Fibroblast of the aortic adventitia (primary cell): ENCODE measurements around the gene ADD1. TPM values are rescaled to one million over a fixed set of nuclear protein-coding genes. Genes with fewer than 3 reads are reported as not detected.

Experiments
- DNase-seq: peaks from one replicate; pipeline ENCODE4 v3.0.0-alpha.2; 2010; ENCODE audit warnings: low read depth
- H3K4me3 ChIP-seq: 2 replicates; pipeline ENCODE4 v1.5.1; 2011; ENCODE audit warnings: low read depth, mild to moderate bottlenecking, control low read depth, low read length, moderate library complexity
- CTCF ChIP-seq: IDR thresholded peaks from 2 replicates; pipeline ENCODE4 v1.5.1; 2011; ENCODE audit warnings: mild to moderate bottlenecking, low read length, control low read depth, inconsistent platforms; ENCODE audit not compliant: insufficient read depth
- total RNA-seq: library from RNA; depleted of rRNA; stranded (reverse); fragments of >200 nt; gene quantifications from 2 replicates; pipeline ENCODE4 v1.2.3, GENCODE V29; 2012; ENCODE audit warnings: low replicate concordance

Gene ADD1
- total RNA-seq, 1 donor: 168 TPM

DNA sequence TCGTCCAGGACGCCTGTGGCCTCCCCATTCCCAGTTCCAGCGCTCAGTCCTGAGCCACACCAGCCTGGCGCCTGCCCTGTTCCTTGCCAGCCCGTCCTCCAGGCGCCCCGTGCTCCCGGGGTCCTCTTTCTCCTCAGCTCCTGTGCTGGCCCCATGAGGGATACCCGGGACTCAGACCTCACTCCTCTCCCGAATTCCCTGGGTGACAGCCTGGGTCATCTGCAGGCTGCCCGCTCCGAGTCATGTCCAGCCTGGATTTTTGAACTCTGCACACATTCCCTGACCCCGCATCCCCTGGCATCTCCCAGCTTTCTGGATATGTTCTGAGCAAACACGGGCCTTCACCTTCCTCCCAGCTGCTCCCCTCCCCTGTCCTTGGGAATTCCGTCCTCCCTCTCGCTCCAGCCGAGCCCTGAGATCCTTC is 14.9 kb upstream of the ADD1 start:
- no peak overlapping the region for H3K4me3 ChIP-seq
- no peak for DNase-seq
- no peak for TF ChIP-seq CTCF

DNA sequence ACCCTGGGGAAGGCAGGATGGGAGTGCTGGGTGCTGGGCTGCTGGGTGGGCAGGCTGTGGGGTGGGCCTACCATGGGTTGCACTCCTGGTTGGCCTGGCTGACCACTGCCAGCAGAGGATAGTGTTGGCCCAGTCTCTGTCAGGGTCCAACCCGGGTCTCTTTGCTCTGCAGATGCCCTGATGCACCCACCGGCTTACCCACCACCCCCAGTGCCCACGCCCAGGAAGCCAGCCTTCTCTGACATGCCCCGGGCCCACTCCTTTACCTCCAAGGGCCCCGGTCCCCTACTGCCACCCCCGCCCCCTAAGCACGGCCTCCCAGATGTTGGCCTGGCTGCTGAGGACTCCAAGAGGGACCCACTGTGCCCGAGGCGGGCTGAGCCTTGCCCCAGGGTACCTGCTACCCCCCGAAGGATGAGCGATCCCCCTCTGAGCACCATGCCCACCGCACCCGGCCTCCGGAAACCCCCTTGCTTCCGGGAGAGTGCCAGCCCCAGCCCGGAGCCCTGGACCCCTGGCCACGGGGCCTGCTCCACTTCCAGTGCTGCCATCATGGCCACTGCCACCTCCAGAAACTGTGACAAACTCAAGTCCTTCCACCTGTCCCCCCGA is 14.2 kb upstream of the ADD1 start:
- no peak for TF ChIP-seq CTCF
- H3K4me3 ChIP-seq: no peak overlapping the region
- DNase-seq: no peak

DNA sequence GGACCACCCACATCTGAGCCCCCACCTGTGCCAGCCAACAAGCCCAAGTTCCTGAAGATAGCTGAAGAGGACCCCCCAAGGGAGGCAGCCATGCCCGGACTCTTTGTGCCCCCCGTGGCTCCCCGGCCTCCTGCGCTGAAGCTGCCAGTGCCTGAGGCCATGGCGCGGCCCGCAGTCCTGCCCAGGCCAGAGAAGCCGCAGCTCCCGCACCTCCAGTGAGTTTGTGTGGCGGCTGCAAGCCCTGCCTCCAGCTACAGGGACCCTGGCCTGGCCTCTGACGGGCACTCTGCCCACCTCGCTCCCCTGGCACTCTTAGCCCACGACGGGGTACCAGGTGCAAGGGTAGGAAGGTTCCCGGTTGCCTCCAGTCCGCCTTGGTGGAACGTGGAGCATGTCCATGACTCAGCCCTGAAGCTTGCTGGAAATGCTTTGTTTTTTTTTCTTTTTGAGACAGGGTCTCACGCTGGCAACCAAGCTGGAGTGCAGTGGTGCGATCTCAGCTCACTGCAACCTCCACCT is 13.7 kb upstream of the ADD1 start:
- DNase-seq: no peak
- no peak for TF ChIP-seq CTCF
- no peak overlapping the region for H3K4me3 ChIP-seq

DNA sequence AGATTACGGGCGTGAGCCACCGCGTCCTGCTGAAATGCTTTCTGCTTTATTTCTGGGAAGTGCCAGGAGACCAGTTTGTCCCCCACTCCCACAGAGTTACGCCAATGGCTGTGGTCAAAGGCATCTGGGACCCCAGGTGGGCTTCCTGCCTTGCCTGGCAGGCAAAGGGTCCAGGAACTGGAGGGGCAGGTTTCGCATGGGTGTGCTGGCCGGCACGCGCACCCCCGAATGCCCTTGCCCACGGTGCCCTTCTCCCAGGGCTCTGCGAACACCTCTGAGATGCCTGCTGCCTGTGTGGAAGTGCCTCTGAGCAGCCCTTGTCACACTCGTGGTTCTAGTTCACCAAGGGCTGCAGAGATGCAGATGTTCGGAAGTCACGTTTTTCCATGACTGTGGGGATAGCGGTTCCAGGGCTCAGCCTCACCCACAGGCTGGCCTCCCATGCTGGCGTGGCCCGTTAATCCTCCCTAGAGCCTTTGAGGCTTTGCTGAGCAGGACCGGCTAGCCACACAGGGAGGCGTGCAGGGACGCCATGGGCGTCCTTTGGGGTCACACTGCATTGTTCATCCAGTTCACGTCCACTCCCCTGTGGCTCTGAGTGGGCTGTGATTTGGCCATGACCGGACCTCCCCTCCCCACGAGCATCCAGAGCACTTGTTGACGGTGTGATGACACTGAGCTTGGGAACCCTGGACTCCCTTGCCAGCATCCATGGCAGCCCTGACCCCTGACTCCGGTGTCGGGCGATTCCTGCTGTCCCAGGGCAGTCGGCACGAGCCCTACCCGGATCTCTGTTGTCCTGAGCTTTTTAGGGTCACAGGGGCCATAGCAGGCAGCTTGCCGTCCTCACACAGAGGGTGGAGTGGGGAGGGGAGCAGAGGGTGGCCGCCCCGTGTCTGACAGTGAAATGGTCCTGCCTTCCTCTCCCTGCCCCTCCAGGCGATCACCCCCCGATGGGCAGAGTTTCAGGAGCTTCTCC is 12.7 kb upstream of the ADD1 start:
- DNase-seq: no peak
- H3K4me3 ChIP-seq: no peak overlapping the region
- no peak for TF ChIP-seq CTCF

DNA sequence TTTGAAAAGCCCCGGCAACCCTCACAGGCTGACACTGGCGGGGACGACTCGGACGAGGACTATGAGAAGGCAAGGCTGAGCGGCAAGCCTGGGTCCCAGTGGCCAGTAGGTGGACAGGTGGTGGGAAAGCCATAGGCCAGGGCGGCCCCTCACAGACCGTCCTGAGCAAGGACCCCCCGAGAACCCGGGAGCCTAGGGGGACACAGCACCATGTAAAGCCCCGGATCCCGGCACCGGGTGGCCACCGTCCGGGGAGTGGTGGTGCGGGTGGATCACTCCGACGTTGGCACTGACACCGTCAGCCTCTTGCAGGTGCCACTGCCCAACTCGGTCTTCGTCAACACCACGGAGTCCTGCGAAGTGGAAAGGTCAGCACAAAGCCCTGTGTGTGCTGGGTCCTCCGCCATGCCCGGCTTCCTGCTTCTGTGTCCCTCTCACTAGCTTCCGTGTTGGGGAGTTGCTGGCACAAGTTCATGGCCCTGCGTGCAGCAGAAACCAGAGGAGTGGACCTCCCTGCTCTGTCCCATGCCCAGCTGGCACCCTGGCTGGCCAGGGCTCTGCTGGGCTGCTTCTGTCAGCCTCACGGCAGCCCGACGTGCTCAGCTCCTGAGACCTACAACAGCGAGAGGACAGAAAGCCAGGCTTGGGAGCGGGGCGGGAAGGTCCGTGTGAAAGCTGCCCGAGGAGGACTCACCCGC is 11.9 kb upstream of the ADD1 start:
- no peak for TF ChIP-seq CTCF
- H3K4me3 ChIP-seq: no peak overlapping the region
- no peak for DNase-seq

- DNase-seq: no peak
- no peak overlapping the region for H3K4me3 ChIP-seq
- no peak for TF ChIP-seq CTCF
Measured at GRCh38 chr4:2832309-2832980, 11.2 kb upstream of the ADD1 start.
